GM21515 (cell line): ENCODE measurements around the gene HSPB9.

ENCODE experiments used
- ATAC-seq: cut with Tn5 transposase; IDR thresholded peaks from one replicate; pipeline ENCODE4 v1.9.1; 2021; ENCODE audit not compliant: unreplicated experiment

The HSPB9 gene

DNA sequence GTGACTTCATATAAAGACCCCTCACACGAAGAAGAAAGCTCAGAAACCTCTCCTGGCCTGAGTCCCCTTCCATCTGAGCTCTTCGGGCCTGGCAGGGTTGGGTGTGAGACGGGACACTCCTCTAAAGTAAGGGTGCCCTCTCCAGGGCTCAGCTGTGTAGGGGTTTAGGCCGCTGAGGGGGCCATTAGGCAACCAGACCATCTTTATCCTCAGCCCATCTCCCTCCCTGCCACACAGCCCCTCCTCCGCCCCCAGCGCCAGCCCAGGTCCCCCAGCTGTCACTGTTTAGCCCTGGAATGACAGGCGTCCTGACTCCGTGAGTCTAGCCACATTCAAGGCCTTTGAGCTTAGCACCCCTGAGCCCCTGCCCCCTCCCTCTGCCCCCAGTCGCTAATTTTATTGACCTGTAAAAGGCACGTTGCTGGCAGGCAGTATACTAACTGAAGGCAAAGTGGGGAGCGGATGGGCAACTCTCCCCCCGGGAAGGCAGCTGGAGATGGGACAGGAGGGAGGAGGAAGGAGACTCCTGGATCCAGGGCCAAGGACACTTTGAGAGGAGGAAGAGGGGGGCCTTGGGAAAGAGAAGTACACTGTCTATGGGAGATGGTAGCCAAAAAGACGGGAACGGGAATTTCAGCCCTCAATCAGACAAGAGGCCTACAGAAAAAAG is 23.7 kb upstream of the HSPB9 start:
- no peak for ATAC-seq

DNA sequence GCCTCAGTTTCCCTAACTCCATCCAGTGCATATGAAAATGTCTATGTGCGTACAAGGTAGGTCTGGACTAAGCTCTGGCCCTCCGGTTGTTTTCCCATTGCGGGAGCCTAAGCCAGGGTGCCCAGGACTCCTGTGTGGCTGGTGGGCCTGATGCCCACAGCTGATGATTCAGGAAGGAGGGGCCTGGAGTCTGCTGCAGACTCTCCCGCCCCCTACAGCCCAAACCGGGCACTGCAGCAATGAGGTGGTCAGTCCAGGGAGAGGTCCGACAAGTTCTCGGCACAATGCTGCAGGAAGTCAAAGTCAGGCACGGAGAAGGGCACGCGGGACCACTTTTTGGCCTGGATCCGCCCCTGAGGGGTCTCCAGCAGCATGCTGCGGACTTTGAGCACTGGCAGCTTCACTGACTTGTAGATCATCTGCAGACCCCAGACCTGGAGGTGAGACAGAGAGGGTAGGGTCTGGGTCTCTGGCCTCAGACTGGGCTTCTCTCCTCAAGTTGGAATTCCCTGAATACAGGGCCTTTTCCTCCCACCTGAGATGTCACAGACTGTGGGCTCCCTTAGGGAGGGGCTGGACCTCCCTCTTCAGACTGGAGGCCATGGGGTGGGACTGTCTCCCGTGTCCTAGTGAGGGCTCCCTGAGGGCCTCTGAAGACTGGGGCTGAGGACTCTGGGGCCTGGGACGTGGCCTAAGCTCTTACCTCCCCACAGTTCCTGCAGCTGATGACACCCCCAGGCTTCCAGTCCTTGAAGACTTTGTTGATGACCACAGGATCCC is 20.9 kb upstream of the HSPB9 start:
- no peak for ATAC-seq

- no peak for ATAC-seq
Measured at GRCh38 chr17:42103221-42103954, 19.2 kb upstream of the HSPB9 start.

- no peak for ATAC-seq
Measured at GRCh38 chr17:42104264-42104663, 18.3 kb upstream of the HSPB9 start.

DNA sequence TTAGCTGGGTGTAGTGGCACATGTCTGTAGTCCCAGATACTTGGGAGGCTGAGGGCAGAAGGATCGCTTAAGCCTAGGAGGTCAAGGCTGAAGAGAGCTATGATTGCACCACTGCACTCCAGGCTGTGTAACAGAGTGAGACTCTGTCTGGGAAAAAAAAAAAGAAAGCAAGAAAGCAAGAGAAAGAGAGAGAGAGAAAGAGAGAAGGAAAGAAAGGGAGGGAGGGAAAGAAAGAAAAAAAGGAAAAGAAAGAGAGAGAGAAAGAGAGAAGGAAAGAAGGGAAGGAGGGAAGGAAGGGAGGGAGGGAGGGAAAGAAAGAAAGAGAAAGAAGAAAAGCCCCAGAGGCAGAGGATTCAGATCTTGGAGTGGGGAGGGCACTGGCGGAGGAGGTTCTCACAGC is 16.6 kb upstream of the HSPB9 start:
- ATAC-seq, result no peak

- ATAC-seq, result no peak
Measured at GRCh38 chr17:42107124-42107523, 15.5 kb upstream of the HSPB9 start.

- ATAC-seq, result peak; percentile 65
Measured at GRCh38 chr17:42107597-42108576, 14.7 kb upstream of the HSPB9 start.

- no peak for ATAC-seq
Measured at GRCh38 chr17:42109086-42109485, 13.5 kb upstream of the HSPB9 start.

GRCh38 chr17:42110301-42111264 is 12.0 kb upstream of the HSPB9 start:
- no peak for ATAC-seq

DNA sequence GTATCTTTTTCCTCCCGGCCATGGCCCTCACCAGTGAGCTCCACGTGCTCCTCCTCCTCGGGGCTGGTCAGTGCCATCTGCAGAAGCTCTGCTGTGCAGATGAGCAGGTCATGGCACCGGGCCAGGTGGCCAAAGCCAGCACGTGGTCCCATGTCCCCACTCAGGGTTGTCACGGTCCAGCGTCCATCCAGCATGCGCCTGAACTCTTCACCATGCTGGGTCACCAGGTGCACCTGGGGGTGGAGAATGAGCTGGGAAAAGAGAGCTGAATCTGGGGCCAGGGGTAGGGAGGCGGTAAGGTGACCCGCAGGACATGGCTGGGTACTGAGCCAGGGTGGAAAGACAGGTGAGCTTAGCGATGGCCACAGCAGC is 11.4 kb upstream of the HSPB9 start:
- no peak for ATAC-seq

GRCh38 chr17:42111871-42112551 is 10.6 kb upstream of the HSPB9 start:
- ATAC-seq, result peak; percentile 2

GRCh38 chr17:42112552-42113176 is 9.9 kb upstream of the HSPB9 start, which contains the start of gene DHX58:
Gene DHX58 (minus strand): TSS chr17:42112714. CDS start chr17:42111892, 822 bp downstream.
- peak; percentile 50 for ATAC-seq

DNA sequence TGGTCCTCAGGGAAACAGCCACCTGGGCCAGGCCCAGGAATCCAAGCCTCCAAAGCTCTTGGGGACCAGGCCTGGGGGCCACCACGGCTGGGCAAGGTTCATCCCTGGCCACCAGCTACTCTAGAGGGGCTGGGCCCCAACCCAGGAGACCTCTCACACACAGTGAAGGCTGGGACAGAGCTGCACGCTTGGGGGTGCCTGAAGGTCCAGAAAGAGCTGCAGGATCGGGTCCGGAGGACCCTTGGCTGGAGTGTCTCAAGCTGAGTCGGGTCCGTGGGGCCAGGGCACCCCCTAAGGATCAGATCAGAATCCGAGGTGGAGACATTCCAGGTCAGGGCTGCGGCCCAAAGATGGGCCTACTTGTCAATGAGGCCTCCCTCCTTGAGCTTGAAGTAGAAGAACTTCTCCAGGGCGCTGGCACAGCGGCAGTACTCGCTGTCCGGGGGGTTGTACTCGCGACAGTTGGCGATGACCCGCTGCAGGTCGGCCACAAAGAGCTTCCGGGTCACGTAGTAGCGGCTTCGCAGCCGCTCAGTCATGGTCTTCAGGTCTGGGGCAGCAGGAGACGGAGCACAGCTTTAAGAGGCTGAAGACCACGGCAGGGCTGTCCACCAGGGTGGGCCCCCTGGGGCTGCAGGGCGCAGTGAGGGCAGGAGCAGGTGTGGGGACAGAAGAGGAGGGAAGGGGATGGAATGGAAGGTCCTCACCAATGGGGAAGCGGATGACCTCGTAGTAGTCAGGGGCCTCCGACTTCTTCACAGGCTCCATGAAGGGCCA is 9.1 kb upstream of the HSPB9 start:
- ATAC-seq, result no peak

- ATAC-seq, result no peak
Measured at GRCh38 chr17:42114118-42114517, 8.5 kb upstream of the HSPB9 start.

- no peak for ATAC-seq
Measured at GRCh38 chr17:42116705-42117396, 5.8 kb upstream of the HSPB9 start.

GRCh38 chr17:42117397-42118125 is 5.0 kb upstream of the HSPB9 start:
- ATAC-seq, result no peak

DNA sequence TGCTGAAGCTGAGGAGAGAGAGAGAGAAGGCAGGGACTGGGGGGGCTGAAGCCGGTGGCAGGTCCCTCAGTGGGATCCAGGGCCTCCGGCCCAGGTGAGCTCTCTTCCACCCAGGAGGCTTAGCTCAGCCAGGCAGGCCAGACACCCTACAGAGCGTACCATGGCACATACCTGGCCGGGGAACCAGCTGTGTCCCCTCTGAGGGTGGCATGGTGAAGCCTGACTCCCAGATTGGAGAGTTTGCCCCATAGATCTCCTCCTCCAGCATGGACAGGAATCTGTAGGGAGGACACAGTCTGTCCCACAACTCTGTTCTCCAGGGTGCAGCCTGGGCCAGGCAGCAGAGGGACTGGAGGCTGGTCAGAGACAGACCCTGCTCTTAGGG is 4.5 kb upstream of the HSPB9 start:
- ATAC-seq, result no peak
